H54 (cell line): ENCODE measurements around the gene USP4.
"Not testable (repeated sequence)": the region's sequence is repeated elsewhere in the genome, so short reads cannot be mapped to it uniquely, and the experiment has no call there.

Experiments
- DNase-seq: peaks from one replicate; pipeline ENCODE4 v3.0.0; 2011; ENCODE audit warnings: low spot score, mixed read lengths; ENCODE audit not compliant: insufficient read length
- FAIRE-seq: peaks from 3 replicates; lab custom pipeline; 2011; peaks lifted over from hg19 to GRCh38; lab: Jason Lieb, UNC
- POLR2A ChIP-seq: IDR thresholded peaks from 2 replicates; pipeline ENCODE4 v1.6.1; 2011; ENCODE audit warnings: low read depth, mild to moderate bottlenecking, low read length

USP4 gene

GRCh38 chr3:49333916-49334633 lies 5.8 kb downstream of the USP4 start:
- TF ChIP-seq POLR2A = no peak

DNA sequence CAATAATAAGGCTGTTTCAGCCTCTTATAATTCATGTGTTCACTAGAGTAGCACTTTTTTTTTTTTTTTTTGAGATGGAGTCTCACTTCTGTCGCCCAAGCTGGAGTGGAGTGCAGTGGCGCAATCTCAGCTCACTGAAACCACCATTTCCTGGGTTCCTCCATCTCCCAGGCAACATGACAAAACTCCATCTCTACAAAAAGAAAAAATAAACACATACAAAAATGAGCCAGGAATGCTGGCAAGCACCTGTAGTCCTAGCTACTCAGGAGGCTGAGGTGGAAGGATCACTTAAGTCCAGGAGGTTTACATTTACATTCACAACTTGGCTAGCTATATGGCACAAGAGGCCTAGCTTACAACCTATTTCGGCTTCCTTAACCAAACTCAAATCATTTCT lies 6.8 kb downstream of the USP4 start:
- no peak for TF ChIP-seq POLR2A
- no peak for DNase-seq
- FAIRE-seq = no peak

More at GRCh38 chr3:49333916-49334633, 5.8 kb downstream of the USP4 start:
- DNase-seq (no peak), FAIRE-seq (no peak)

- FAIRE-seq (no peak), DNase-seq (no peak)
- TF ChIP-seq POLR2A = no peak
These were observed 10.7 kb downstream of the USP4 start for GRCh38 chr3:49329186-49329585.

DNA sequence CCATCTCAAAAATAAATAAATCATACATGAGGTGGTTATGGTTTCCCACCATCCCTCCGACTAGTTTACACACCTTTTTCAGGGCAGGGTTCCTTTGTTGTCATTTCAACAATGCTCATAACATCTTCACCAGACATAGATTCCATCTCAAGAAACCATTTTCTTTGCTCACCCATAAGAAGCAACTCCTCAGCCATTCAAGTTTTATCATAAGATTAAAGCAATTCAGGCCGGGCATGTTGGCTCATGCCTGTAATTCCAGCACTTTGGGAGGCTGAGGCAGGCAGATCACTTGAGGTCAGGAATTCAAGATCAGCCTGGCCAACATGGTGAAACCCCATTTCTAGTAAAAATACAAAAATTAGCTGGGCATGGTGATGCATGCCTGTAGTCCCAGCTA lies 11.5 kb downstream of the USP4 start:
- DNase-seq, FAIRE-seq: not testable (repeated sequence)

DNA sequence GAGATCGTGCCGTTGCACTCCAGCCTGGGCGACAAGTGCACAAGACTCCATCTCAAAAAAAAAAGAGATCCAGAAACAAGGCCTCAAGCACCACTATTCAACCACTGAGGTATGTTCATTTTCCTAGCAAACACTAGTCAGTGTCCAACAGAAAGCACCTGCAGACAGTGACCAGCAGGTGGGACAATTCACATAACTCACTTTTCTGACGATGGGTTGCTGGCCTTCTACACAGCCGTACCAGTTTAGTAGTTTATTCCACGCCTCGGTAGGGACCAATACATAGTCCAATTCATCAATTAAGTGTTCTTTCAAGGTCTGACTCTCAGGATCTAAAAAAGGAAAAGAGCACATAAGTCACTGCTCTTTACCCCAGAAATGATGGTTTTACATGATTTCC lies 12.4 kb downstream of the USP4 start:
- DNase-seq (no peak), FAIRE-seq (no peak)
- no peak for TF ChIP-seq POLR2A

- no peak for DNase-seq
- no peak for TF ChIP-seq POLR2A
- FAIRE-seq = no peak
These were observed 15.1 kb downstream of the USP4 start for GRCh38 chr3:49324768-49325167.

GRCh38 chr3:49316696-49317457 lies 23.0 kb downstream of the USP4 start:
- no peak for FAIRE-seq
- DNase-seq = no peak
- TF ChIP-seq POLR2A = no peak

DNA sequence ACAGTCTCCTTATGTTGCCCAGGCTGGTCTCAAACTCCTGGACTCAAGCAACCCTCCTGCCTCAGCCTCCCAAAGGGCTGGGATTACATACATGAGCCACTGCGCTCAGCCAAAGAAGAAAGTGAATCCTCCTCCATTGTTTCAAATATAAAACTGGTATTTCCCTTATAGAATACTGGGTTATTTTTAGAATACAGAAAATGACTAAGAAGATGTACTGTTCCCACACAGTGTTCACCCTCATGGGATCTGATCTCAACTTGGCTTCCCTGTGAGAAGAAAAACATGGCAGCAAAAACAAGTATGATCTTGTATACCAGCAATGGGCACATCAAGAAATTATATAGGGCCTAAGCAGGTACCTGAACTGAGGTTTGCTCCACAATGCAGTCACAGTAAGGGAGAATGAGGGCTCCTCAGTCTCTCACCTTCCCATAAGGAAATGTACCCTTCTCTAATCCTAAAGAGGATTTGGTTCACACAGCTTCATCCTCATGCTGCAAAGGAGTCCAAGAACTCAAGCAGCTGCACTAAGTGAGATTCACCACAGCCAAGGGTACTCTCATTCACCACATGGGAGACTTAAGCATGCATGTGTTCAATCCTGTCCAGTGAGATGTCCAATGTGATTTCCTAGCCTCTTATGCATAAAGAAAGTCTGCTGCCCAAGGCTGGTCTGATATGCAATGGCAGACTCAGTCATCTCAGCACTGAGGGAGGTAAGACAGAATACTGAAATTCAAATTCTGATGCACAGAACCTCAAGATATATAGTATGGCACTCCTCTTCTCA lies 25.8 kb downstream of the USP4 start:
- DNase-seq = no peak
- FAIRE-seq = no peak

GRCh38 chr3:49311283-49311682 lies 28.6 kb downstream of the USP4 start:
- no peak for FAIRE-seq
- no peak for TF ChIP-seq POLR2A
- DNase-seq = no peak

More for the DNA sequence above, 25.8 kb downstream of the USP4 start:
- no peak for TF ChIP-seq POLR2A

DNA sequence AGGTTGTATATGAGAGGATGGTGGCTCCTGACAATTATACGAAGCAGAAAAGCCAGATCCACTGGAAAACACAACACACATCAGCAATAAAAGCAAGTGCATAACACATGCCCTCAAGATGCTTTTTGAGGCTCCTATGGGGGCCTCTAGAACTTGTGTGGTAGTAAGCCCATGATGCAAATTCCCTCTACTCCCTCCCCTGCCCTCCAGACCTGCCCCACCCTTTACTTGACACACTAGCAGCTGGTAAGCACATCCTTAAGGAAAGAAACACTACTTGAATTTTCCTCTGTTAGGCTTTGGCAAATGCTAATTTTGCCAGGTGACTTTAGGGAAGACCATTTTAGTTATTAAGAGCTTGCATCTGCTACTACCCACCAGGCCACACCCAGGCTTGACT lies 29.2 kb downstream of the USP4 start:
- DNase-seq = no peak
- FAIRE-seq = no peak
- no peak for TF ChIP-seq POLR2A

- DNase-seq (no peak), FAIRE-seq (no peak)
- no peak for TF ChIP-seq POLR2A
These were observed 34.2 kb downstream of the USP4 start for GRCh38 chr3:49305608-49306007.

- FAIRE-seq = no peak
- no peak for TF ChIP-seq POLR2A
- no peak for DNase-seq
These were observed 37.2 kb downstream of the USP4 start for GRCh38 chr3:49302613-49303012.

DNA sequence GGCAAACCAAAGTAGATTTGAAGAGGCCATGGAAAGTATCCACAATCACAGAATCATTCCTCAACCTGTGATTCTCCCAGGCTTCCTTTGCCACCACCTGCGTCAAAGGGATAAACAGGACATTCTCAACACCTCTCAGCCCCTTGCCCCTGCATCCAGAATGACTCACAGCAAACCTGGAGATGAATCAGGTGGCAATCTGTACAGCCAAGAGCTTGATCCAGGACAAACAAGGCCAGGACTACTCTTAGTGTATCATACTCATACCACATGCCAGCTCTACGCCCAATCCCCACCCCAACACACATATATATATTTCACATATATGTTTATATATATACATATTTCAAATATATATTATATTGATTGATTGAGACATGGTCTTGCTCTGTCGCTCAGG lies 39.3 kb downstream of the USP4 start:
- TF ChIP-seq POLR2A = no peak
- DNase-seq (no peak), FAIRE-seq (no peak)

GRCh38 chr3:49298511-49298910 lies 41.3 kb downstream of the USP4 start:
- no peak for TF ChIP-seq POLR2A
- DNase-seq (no peak), FAIRE-seq (no peak)
